Muscle layer of duodenum (tissue), 2 donors: ENCODE measurements around the gene UBASH3A.
A peak's percentile ranks its signal among the peaks of the same experiment; 100 is the strongest.
"Not testable (repeated sequence)": the region's sequence is repeated elsewhere in the genome, so short reads cannot be mapped to it uniquely, and the experiment has no call there.

Source experiments
- H3K27ac ChIP-seq: one replicate; pipeline ENCODE4 v1.7.0; 2013; ENCODE audit warnings: mild to moderate bottlenecking, low read length
- H3K27me3 ChIP-seq: one replicate; pipeline ENCODE4 v1.7.0; 2013; ENCODE audit warnings: low read depth, mild to moderate bottlenecking, control low read depth, low read length
- H3K36me3 ChIP-seq, 2 donors: one replicate each; pipeline ENCODE4 v1.7.0; 2013; ENCODE audit warnings: low read length in 2 of 2, control low read depth in 1 of 2, mild to moderate bottlenecking in 1 of 2; ENCODE audit not compliant: insufficient read depth in 2 of 2, control insufficient read depth in 1 of 2
- H3K4me1 ChIP-seq, 2 donors: one replicate each; pipeline ENCODE4 v1.7.0; 2013; ENCODE audit warnings: low read length in 2 of 2, mild to moderate bottlenecking in 2 of 2, control low read depth in 1 of 2, moderate library complexity in 1 of 2; ENCODE audit not compliant: insufficient read depth in 2 of 2, control insufficient read depth in 1 of 2
- H3K4me3 ChIP-seq, 2 donors: one replicate each; pipeline ENCODE4 v1.7.0; 2013; ENCODE audit warnings: low read length in 2 of 2, low read depth in 1 of 2, mild to moderate bottlenecking in 1 of 2
- H3K9me3 ChIP-seq, 2 donors: one replicate each; pipeline ENCODE4 v1.7.0; 2013; ENCODE audit warnings: low read length in 2 of 2, control low read depth in 1 of 2, mild to moderate bottlenecking in 1 of 2; ENCODE audit not compliant: control insufficient read depth in 1 of 2
- donor health status: healthy.

UBASH3A gene

GRCh38 chr21:42465803-42466127 is 62.1 kb downstream of the UBASH3A start:
- H3K27ac ChIP-seq = peak overlapping the region; percentile 73
- no peak overlapping the region for H3K4me3 ChIP-seq
- H3K36me3 ChIP-seq = no peaks in the 10 kb centered on the region
- H3K9me3 ChIP-seq = no peaks in the 10 kb centered on the region
- H3K4me1 ChIP-seq = peaks cover 0 to 20% of the 10 kb centered on the region in 2 donors
- no peaks in the 10 kb centered on the region for H3K27me3 ChIP-seq

DNA sequence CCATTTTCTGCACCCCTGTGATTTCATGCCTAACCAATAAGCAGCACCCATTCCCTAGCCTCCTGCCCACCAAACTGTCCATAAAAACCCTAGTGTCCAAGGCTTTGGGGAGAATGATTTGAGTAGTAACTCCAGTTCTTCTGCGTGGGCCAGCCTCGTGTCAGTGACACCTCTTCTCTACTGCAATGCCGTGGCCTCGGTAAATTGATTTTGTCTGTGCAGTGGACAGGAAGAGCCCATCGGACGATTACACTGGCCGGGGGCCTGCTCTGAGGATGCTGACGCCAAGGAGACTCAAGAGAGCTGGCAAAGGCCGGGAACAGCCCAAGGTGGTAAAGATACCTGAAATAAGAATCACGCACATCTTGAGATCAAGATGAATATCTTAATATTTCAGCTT is 63.0 kb downstream of the UBASH3A start:
- no peaks in the 10 kb centered on the region for H3K9me3 ChIP-seq
- H3K27ac ChIP-seq = no peak overlapping the region
- no peaks in the 10 kb centered on the region for H3K36me3 ChIP-seq
- peaks cover 0 to 20% of the 10 kb centered on the region in 2 donors for H3K4me1 ChIP-seq
- H3K4me3 ChIP-seq = no peak overlapping the region
- no peaks in the 10 kb centered on the region for H3K27me3 ChIP-seq

- Histone ChIP-seq H3K4me1 (peaks cover 0 to 20% of the 10 kb centered on the region in 2 donors), H3K4me3 (no peak overlapping the region)
Measured at GRCh38 chr21:42467140-42467983, 63.7 kb downstream of the UBASH3A start.

GRCh38 chr21:42468491-42469131 is 64.9 kb downstream of the UBASH3A start:
- Histone ChIP-seq H3K9me3 (no peaks in the 10 kb centered on the region), H3K36me3 (no peaks in the 10 kb centered on the region), H3K27ac (peak overlapping the region; percentile 71), H3K4me1 (peaks cover 0 to 20% of the 10 kb centered on the region in 2 donors), H3K27me3 (no peaks in the 10 kb centered on the region), H3K4me3 (no peak overlapping the region)

More at GRCh38 chr21:42467140-42467983, 63.7 kb downstream of the UBASH3A start:
- H3K27me3 ChIP-seq = no peaks in the 10 kb centered on the region
- H3K9me3 ChIP-seq = no peaks in the 10 kb centered on the region
- no peaks in the 10 kb centered on the region for H3K36me3 ChIP-seq
- H3K27ac ChIP-seq = no peak overlapping the region

DNA sequence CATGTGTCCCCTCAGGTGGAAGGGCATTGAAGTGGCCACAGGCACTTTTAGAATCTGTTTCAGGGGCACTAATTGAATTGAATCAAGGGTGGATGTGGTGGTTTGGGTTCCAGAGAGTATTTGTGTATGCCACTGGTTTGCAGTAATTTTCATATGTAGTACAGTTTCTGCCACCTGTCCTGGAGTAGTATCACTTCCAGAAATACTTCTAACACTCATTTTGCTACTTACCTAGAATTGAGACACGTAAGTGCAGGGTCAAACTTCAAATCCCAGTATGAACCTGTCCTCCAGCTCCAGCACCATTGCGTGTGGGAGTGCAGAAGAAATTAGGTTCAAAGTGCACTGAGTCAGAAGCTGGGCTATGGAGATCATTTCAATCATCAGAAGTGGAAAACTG is 65.6 kb downstream of the UBASH3A start:
- Histone ChIP-seq H3K36me3 (no peaks in the 10 kb centered on the region), H3K4me3 (no peak overlapping the region), H3K27me3 (no peaks in the 10 kb centered on the region), H3K4me1 (peaks cover 0 to 20% of the 10 kb centered on the region in 2 donors), H3K27ac (peak overlapping the region; percentile 71), H3K9me3 (no peaks in the 10 kb centered on the region)

DNA sequence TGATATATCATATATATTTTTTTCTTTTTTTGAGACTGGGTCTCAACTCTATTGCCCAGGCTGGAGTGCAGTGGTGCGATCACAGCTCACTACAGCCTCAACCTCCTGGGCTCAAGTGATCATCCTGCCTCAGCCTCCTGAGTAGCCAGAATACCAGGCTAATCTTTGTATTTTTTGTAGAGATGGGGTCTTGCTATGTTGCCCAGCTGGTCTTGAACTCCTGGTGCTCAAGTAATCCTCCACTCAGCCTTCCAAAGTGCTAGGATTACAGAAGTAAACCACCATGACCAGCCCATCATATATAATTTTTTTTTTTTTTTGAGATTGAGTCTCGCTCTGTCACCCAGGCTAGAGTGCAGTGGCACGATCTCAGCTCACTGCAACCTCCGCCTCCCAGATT is 66.0 kb downstream of the UBASH3A start:
- not testable (repeated sequence) for H3K36me3 ChIP-seq, H3K9me3 ChIP-seq, H3K27me3 ChIP-seq, H3K4me3 ChIP-seq, H3K27ac ChIP-seq
- peaks cover 0 to 20% of the 10 kb centered on the region in 2 donors for H3K4me1 ChIP-seq

DNA sequence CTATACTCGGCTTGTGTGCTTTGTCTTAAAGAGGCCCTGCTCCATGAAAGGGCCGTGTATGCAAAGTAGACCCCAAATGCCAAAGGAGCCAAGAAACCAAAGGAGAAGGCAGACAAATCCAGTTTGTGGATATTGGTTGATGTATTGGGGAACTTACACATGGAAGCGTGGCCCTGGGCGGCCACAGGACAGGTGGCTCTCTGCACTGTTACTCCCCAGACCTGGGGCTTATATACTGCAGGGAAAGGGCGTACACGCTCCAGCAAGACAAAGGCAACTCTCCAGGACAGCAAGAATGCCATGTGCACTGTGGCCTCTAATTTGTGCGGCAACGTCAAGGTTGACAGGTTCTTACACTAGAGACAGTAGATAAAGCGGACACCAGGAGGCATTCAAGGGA is 67.5 kb downstream of the UBASH3A start:
- H3K4me3 ChIP-seq = no peak overlapping the region
- no peaks in the 10 kb centered on the region for H3K9me3 ChIP-seq
- H3K27me3 ChIP-seq = no peaks in the 10 kb centered on the region
- no peaks in the 10 kb centered on the region for H3K36me3 ChIP-seq
- H3K4me1 ChIP-seq = peaks cover 0 to 9% of the 10 kb centered on the region in 2 donors
- H3K27ac ChIP-seq = no peak overlapping the region

DNA sequence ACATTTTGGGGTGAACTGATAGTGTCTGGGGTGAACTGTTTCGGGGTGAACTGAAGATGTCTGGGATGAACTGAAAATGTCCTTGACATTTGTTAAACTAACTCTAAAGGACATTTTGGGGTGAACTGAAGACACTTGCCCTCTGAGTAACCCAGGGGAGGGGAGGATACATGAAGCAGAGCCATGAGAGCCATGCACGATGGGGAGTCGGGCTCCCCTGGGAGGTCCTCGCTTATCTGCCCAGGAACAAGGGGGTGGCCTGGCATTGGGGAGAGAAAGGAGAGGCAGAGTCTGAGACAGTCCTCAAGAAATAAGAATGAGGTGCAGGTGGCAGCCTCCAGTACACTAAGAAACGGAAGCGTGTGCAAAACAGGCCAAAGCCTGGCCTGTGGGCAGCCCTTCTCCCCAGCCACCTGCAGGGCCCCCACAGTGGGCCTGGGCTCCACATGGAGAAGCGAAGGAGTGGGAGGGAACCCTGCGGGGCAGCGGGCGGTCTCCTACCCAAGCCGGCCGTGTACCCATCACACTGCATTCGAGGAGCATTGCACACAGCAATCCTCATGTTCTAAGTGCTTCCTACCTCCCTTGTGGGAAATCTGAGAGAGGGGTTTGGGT is 68.1 kb downstream of the UBASH3A start:
- Histone ChIP-seq H3K4me1 (peaks cover 0 to 8% of the 10 kb centered on the region in 2 donors), H3K9me3 (no peaks in the 10 kb centered on the region), H3K36me3 (no peaks in the 10 kb centered on the region), H3K4me3 (no peak overlapping the region), H3K27me3 (no peaks in the 10 kb centered on the region), H3K27ac (no peak overlapping the region)

DNA sequence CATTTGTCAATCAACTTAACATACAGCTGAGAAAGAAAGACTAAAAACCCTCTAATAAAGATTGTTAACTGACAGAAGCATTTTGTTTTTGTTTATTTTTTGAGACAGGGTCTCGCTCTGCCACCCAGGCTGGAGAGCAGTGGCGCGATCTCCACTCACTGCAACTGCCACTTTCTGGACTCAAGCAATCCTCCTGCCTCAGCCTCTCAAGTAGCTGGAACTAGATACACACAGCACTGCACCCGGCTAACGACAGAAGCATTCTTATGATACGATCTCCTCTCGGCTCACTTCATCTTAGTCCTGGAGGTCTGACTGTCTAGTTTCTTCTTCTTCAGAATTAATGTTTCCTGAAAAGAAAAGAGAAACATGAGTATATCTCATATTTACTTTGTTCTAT is 68.8 kb downstream of the UBASH3A start:
- Histone ChIP-seq H3K4me1 (peaks cover 0 to under 1% of the 10 kb centered on the region in 2 donors), H3K27ac (no peak overlapping the region), H3K27me3 (no peaks in the 10 kb centered on the region), H3K9me3 (no peaks in the 10 kb centered on the region), H3K36me3 (no peaks in the 10 kb centered on the region), H3K4me3 (no peak overlapping the region)

DNA sequence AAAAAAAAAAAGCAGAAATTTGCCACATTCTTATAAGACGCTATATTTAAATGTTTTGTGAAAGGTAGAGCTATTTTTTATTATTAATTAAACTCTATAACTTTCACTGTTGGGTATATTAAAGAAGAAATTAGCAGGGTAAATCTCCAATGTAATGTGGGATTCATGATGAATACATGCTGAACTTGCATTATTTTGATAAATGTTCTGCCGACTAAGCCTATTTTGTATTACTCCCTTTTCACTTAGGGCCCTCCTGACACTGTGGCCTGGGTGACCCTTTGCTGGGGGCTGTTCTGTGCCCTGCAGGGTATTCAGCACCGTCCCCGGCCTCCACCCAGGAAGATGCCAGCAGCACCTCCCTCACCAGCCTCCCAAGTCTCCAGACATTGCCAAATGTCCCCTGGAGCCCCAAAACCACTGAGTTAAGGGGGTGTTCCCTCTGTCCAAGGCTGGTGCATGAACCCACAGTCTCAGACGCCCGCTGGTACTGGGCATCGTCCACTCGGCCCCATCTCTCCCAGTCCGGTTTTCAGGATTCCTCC is 69.9 kb downstream of the UBASH3A start:
- H3K27me3 ChIP-seq = no peaks in the 10 kb centered on the region
- H3K27ac ChIP-seq = no peak overlapping the region
- H3K9me3 ChIP-seq = no peaks in the 10 kb centered on the region
- H3K4me3 ChIP-seq = no peak overlapping the region
- H3K4me1 ChIP-seq = no peaks in the 10 kb centered on the region
- no peaks in the 10 kb centered on the region for H3K36me3 ChIP-seq

DNA sequence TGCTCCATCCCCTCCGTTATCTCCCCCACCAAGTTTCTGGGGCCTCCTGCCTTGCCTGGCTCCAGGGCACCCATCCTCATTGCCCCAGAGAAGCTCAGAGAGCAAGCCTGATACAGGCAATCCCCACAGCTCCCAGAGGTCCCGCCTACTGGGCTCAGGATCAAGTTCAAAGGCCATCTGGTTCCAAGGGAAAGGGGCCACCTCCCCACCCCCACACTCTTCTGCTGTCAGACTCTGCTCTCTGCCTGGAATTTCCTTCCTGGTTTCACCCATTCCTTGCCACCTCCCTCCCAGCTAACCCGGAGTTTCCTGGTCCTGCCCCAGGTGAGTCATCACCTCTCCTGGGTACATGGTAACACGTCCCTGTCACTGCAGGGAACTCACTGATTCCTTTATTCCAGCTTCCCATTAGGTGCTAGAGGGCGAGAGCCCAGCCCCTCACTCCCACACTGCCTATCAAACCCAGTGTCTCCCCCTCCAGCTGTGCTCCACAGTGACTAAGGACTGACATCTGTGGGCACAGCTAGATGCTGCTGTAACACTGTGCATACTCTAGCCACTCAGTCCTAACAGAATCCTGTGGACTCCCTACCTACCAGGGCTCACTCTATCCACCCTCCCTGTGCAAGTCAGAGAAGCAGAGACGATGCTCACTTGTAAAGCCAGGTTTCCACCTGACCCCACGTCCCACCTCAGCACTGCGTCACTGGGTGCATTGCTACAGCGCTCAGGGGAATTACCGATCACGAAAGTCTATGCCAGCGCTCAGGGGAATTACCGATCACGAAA is 70.5 kb downstream of the UBASH3A start:
- Histone ChIP-seq H3K27me3 (no peaks in the 10 kb centered on the region), H3K36me3 (no peaks in the 10 kb centered on the region), H3K4me1 (no peaks in the 10 kb centered on the region), H3K4me3 (no peak overlapping the region), H3K27ac (peak overlapping the region; percentile 59), H3K9me3 (no peaks in the 10 kb centered on the region)
